SK-N-SH (cell line): ENCODE measurements around the gene KBTBD3. TPM values are rescaled to one million over a fixed set of nuclear protein-coding genes. Genes with fewer than 3 reads are reported as not detected.
A peak's percentile ranks its signal among the peaks of the same experiment; 100 is the strongest.

Experiments
- CTCF ChIA-PET: fragments of 300-600, 350-600 bp; formaldehyde crosslinking; extraction: SDS; loops from one replicate; lab custom pipeline; 2021; lab: Yijun Ruan, JAX
- POLR2A ChIA-PET: fragments of 350-600 bp; sonication (Branson Sonifier 250); formaldehyde crosslinking; extraction: SDS; loops from one replicate; lab custom pipeline; 2020; ENCODE audit warnings: antibody characterized with exemption, inconsistent platforms; lab: Yijun Ruan, JAX
- DNase-seq: peaks from one replicate; pipeline ENCODE4 v3.0.0; 2012
- H2AFZ ChIP-seq: fragments of 200-600 bp; sonication (generic); 2 replicates; pipeline ENCODE4 v1.8.1; 2016; ENCODE audit warnings: antibody characterized with exemption, mild to moderate bottlenecking, low read depth
- H3F3A ChIP-seq: fragments of 200-600 bp; sonication (generic); replicated peaks from 2 replicates; pipeline ENCODE3; 2016; ENCODE audit warnings: antibody characterized with exemption, mild to moderate bottlenecking; ENCODE audit not compliant: insufficient read depth
- H3K27ac ChIP-seq, 2 experiments: fragments of 200-500 bp in 1 of 2; fragments of 200-600 bp in 1 of 2; sonication (Bioruptor generic) in 1 of 2; sonication (generic), shearing (Covaris generic) in 1 of 2; 2 replicates each; pipeline versions ENCODE4 v1.5.1 to v1.6.1; 2014 to 2016; ENCODE audit warnings: low read depth in 2 of 2, inconsistent platforms in 1 of 2, low read length in 1 of 2, mild to moderate bottlenecking in 1 of 2, mixed read lengths in 1 of 2
- H3K27me3 ChIP-seq: fragments of 200-600 bp; sonication (generic), shearing (Covaris generic); 2 replicates; pipeline ENCODE4 v1.6.1; 2016; ENCODE audit warnings: mixed run types; ENCODE audit not compliant: insufficient read depth
- H3K36me3 ChIP-seq, 2 experiments: fragments of 200-500 bp in 1 of 2; fragments of 200-600 bp in 1 of 2; sonication (Bioruptor generic) in 1 of 2; sonication (generic) in 1 of 2; replicated peaks in 1 of 2; 2 replicates each; pipeline versions ENCODE3 to v1.5.1; 2014 to 2016; ENCODE audit warnings: low read length in 1 of 2, mild to moderate bottlenecking in 1 of 2; ENCODE audit not compliant: insufficient read depth in 2 of 2, control insufficient read depth in 1 of 2
- H3K4me1 ChIP-seq, 2 experiments: fragments of 200-500 bp in 1 of 2; fragments of 200-600 bp in 1 of 2; sonication (Bioruptor generic) in 1 of 2; sonication (generic), shearing (Covaris generic) in 1 of 2; 2 replicates each; pipeline versions ENCODE4 v1.5.1 to v1.6.1; 2014 to 2016; ENCODE audit warnings: low read depth in 1 of 2, low read length in 1 of 2, mixed run types in 1 of 2; ENCODE audit not compliant: insufficient read depth in 2 of 2, control insufficient read depth in 1 of 2
- H3K4me2 ChIP-seq: fragments of 200-600 bp; sonication (generic), shearing (Covaris generic); 2 replicates; pipeline ENCODE4 v1.6.1; 2017; ENCODE audit warnings: mixed run types
- H3K4me3 ChIP-seq, 2 experiments: fragments of 200-500 bp in 1 of 2; fragments of 200-600 bp in 1 of 2; sonication (Bioruptor generic) in 1 of 2; sonication (generic), shearing (Covaris generic) in 1 of 2; 2 replicates each; pipeline versions ENCODE4 v1.5.1 to v1.8.1; 2014 to 2016; ENCODE audit warnings: low read depth in 2 of 2, inconsistent platforms in 1 of 2, low read length in 1 of 2, mild to moderate bottlenecking in 1 of 2, mixed read lengths in 1 of 2, moderate library complexity in 1 of 2
- H3K79me2 ChIP-seq: fragments of 200-600 bp; sonication (generic); 2 replicates; pipeline ENCODE4 v1.8.1; 2017; ENCODE audit warnings: mild to moderate bottlenecking; ENCODE audit not compliant: insufficient read depth
- H3K9ac ChIP-seq: fragments of 200-600 bp; sonication (generic); 2 replicates; pipeline ENCODE4 v1.6.1; 2017; ENCODE audit warnings: mixed run types
- H3K9me2 ChIP-seq: fragments of 200-600 bp; sonication (generic); 2 replicates; pipeline ENCODE4 v1.6.1; 2017; ENCODE audit warnings: mixed run types
- H3K9me3 ChIP-seq: fragments of 200-600 bp; sonication (generic); 2 replicates; pipeline ENCODE4 v1.6.1; 2017; ENCODE audit warnings: mixed run types, mild to moderate bottlenecking, moderate library complexity
- H4K20me1 ChIP-seq: fragments of 200-600 bp; sonication (generic); 2 replicates; pipeline ENCODE4 v1.6.1; 2017; ENCODE audit warnings: mild to moderate bottlenecking, mixed run types; ENCODE audit not compliant: insufficient read depth
- CHD2 ChIP-seq: fragments of 150-350 bp; IDR thresholded peaks from 2 replicates; pipeline ENCODE4 v1.6.1; 2018; ENCODE audit warnings: low read length; ENCODE audit not compliant: partially characterized antibody
- EZH2phosphoT487 ChIP-seq: fragments of 200-600 bp; sonication (generic); IDR thresholded peaks from 2 replicates; pipeline ENCODE4 v1.6.1; 2017; ENCODE audit warnings: low read depth, mixed run types, mild to moderate bottlenecking, antibody characterized with exemption, moderate library complexity, borderline replicate concordance
- FOXJ3 ChIP-seq: sonication (generic); formaldehyde crosslinking; IDR thresholded peaks from 2 replicates; pipeline ENCODE4 v1.5.1; 2020; ENCODE audit warnings: mild to moderate bottlenecking, missing genetic modification reagents
- GABPA ChIP-seq: IDR thresholded peaks from 2 replicates; pipeline ENCODE4 v1.4.0; 2012; ENCODE audit warnings: low read depth, mild to moderate bottlenecking
- GATA2 ChIP-seq: sonication (generic); formaldehyde crosslinking; IDR thresholded peaks from 2 replicates; pipeline ENCODE4 v1.5.0; 2020; ENCODE audit warnings: mild to moderate bottlenecking, missing genetic modification reagents
- IRF3 ChIP-seq: fragments of 150-350 bp; IDR thresholded peaks from 2 replicates; pipeline ENCODE4 v1.6.1; 2016; ENCODE audit warnings: mild to moderate bottlenecking, low read depth, low read length
- MAX ChIP-seq: IDR thresholded peaks from 2 replicates; pipeline ENCODE4 v1.4.0; 2012; ENCODE audit warnings: low read depth
- MXI1 ChIP-seq: IDR thresholded peaks from 2 replicates; pipeline ENCODE4 v1.6.1; 2012; ENCODE audit warnings: mild to moderate bottlenecking, low read depth, low read length, improper control_type of control experiment
- NRF1 ChIP-seq: IDR thresholded peaks from 2 replicates; pipeline ENCODE4 v1.6.1; 2012; ENCODE audit warnings: low read depth, mild to moderate bottlenecking, low read length
- POLR2AphosphoS5 ChIP-seq: IDR thresholded peaks from 2 replicates; pipeline ENCODE4 v1.6.1; 2012; ENCODE audit warnings: low read depth, low read length
- RAD21 ChIP-seq: IDR thresholded peaks from 2 replicates; pipeline ENCODE4 v1.6.1; 2012; ENCODE audit warnings: mild to moderate bottlenecking, low read length
- RCOR1 ChIP-seq: fragments of 150-350 bp; IDR thresholded peaks from 2 replicates; pipeline ENCODE4 v1.6.1; 2017; ENCODE audit warnings: antibody characterized with exemption, low read length
- REST ChIP-seq: IDR thresholded peaks from 2 replicates; pipeline ENCODE4 v1.6.1; 2012; ENCODE audit warnings: mild to moderate bottlenecking, low read depth, low read length, moderate library complexity
- RXRA ChIP-seq: IDR thresholded peaks from 2 replicates; pipeline ENCODE4 v1.4.0; 2012; ENCODE audit warnings: low read depth, mild to moderate bottlenecking, borderline replicate concordance
- SMC3 ChIP-seq: IDR thresholded peaks from 2 replicates; pipeline ENCODE4 v1.6.1; 2012; ENCODE audit warnings: low read depth, low read length, improper control_type of control experiment
- TAF1 ChIP-seq: IDR thresholded peaks from 2 replicates; pipeline ENCODE4 v1.6.1; 2012; ENCODE audit warnings: low read depth, mild to moderate bottlenecking, low read length, moderate library complexity, borderline replicate concordance
- USF2 ChIP-seq: fragments of 150-350 bp; IDR thresholded peaks from 2 replicates; pipeline ENCODE4 v1.6.1; 2017; ENCODE audit warnings: antibody characterized with exemption, low read length, low read depth, borderline replicate concordance
- YY1 ChIP-seq: IDR thresholded peaks from 2 replicates; pipeline ENCODE4 v1.4.0; 2012; ENCODE audit warnings: low read depth, mild to moderate bottlenecking
- WGBS: methylation state at CpG from one replicate; pipeline ENCODE4 v1.1.6; 2017; ENCODE audit warnings: low lambda C conversion rate; 5-methylcytosine and 5-hydroxymethylcytosine counted together
- polyA plus RNA-seq, 3 experiments: library from polyadenylated mRNA; depleted of rRNA; stranded (reverse); fragments of >200 nt; gene quantifications; 2 replicates each; pipeline ENCODE4 v1.2.3, GENCODE V29; 2012

The KBTBD3 gene
- polyA plus RNA-seq, 1 of the 3 experiments (the other 2 are of a cell fraction) = 1.9 TPM

GRCh38 chr11:106082096-106082495 is 4.9 kb upstream of the KBTBD3 start:
- TF ChIP-seq USF2 (no peak), GATA2 (no peak), IRF3 (no peak), GABPA (no peak), EZH2phosphoT487 (no peak), REST (no peak), MXI1 (no peak), RAD21 (no peak)
- no peak overlapping the region for H3K4me3 ChIP-seq
- H3K27me3 ChIP-seq = no peaks in the 10 kb centered on the region
- H3K79me2 ChIP-seq = peaks cover 84% of the 10 kb centered on the region
- CTCF ChIA-PET = interaction anchor here (0.8 kb wide), 1 partner anchor 19 kb away, joined by 3 read pairs; no protein-coding TSS in a partner anchor
- H3K27ac ChIP-seq = no peak overlapping the region
- no peak overlapping the region for H2AFZ ChIP-seq
- H3K9me2 ChIP-seq = no peaks in the 10 kb centered on the region
- H3K4me1 ChIP-seq = peaks cover 8 to 13% of the 10 kb centered on the region in 2 experiments; a peak in 3 of 4 replicates
- peaks cover 17% of the 10 kb centered on the region for H4K20me1 ChIP-seq
- no peak overlapping the region for H3K9ac ChIP-seq
- no peaks in the 10 kb centered on the region for H3F3A ChIP-seq
- POLR2A ChIA-PET = no interaction called here
- H3K36me3 ChIP-seq = peaks cover 55 to 62% of the 10 kb centered on the region in 2 experiments
- no peaks in the 10 kb centered on the region for H3K9me3 ChIP-seq
- no peak for DNase-seq
- H3K4me2 ChIP-seq = no peak overlapping the region

GRCh38 chr11:106077609-106078455 is 685 bp upstream of the KBTBD3 start, which contains the start of gene AASDHPPT:
Gene AASDHPPT (plus strand): TSS chr11:106077662. CDS start chr11:106077711, 49 bp downstream.
- H3K27me3 ChIP-seq = no peaks in the 10 kb centered on the region
- no peaks in the 10 kb centered on the region for H3K9me3 ChIP-seq
- peak within 1 kb of the TSS; percentile 97 for H2AFZ ChIP-seq
- H3K4me3 ChIP-seq = peak within 1 kb of the TSS; percentile 94 to 97
- WGBS = 1% methylated on average over 25 of the region's 55 CpGs
- H3K36me3 ChIP-seq = peaks cover 32% of the 10 kb centered on the region in 2 experiments
- H3K9ac ChIP-seq = peak within 1 kb of the TSS; percentile 98
- H3F3A ChIP-seq = no peaks in the 10 kb centered on the region
- DNase-seq = peak; percentile 24
- peaks cover 7% of the 10 kb centered on the region for H4K20me1 ChIP-seq
- no peaks in the 10 kb centered on the region for H3K9me2 ChIP-seq
- peaks cover 47% of the 10 kb centered on the region for H3K79me2 ChIP-seq
- ChIA-PET CTCF (interaction anchor here (0.6 to 1.0 kb wide), 5 partner anchors 49 to 673 kb away, joined by 3 to 4 read pairs (median 3); no protein-coding TSS in a partner anchor), POLR2A (no interaction called here)
- H3K27ac ChIP-seq = peak within 1 kb of the TSS; percentile 95 to 98
- H3K4me2 ChIP-seq = peak within 1 kb of the TSS; percentile 92
- H3K4me1 ChIP-seq = peaks cover 8 to 13% of the 10 kb centered on the region in 2 experiments; a peak in 3 of 4 replicates
- TF ChIP-seq TAF1 (peak; percentile 49), SMC3 (no peak), RXRA (no peak), USF2 (no peak), POLR2AphosphoS5 (peak; percentile 80), FOXJ3 (CRISPR knock-in tag) (no peak), YY1 (peak; percentile 82), CHD2 (no peak), MAX (peak; percentile 92), RCOR1 (no peak), NRF1 (peak; percentile 73)
